Panc1 (cell line): Measurements from ENCODE around the gene NEAT1. TPM values are rescaled to one million over a fixed set of nuclear protein-coding genes. Genes with fewer than 3 reads are reported as not detected.

Experiments
- ATAC-seq: fragments of 200-7000 bp; cut with Tn5 transposase; 2 replicates; pipeline ENCODE4 v1.9.1; 2020; ENCODE audit warnings: mild to moderate bottlenecking, moderate library complexity
- BruUV-seq: library from RNA; stranded (reverse); fragments of 400-500 nt; replicated peaks from 2 replicates; lab custom pipeline; 2021; lab: Mats Ljungman, UMichigan
- CTCF ChIA-PET: fragments of 300-600 bp; sonication (Branson Sonifier 250); formaldehyde crosslinking; loops from one replicate; lab custom pipeline; 2022; ENCODE audit warnings: antibody characterized with exemption; lab: Charles Lee
- POLR2A ChIA-PET: fragments of 300-600 bp; sonication (Branson Sonifier 250); formaldehyde crosslinking; loops from one replicate; lab custom pipeline; 2022; ENCODE audit warnings: antibody characterized with exemption; lab: Charles Lee
- DNase-seq: peaks from one replicate; pipeline ENCODE4 v3.0.0-alpha.2; 2010; ENCODE audit warnings: low read depth, low spot score
- H3K27ac ChIP-seq: 2 replicates; pipeline ENCODE4 v1.5.1; 2011; ENCODE audit warnings: mild to moderate bottlenecking, low read length, inconsistent platforms
- H3K27me3 ChIP-seq: fragments of 200-500 bp; sonication (Bioruptor generic); 2 replicates; pipeline ENCODE4 v1.6.0; 2014; ENCODE audit warnings: low read length, inconsistent platforms; ENCODE audit not compliant: control insufficient read depth, insufficient read depth
- H3K36me3 ChIP-seq: fragments of 200-500 bp; sonication (Bioruptor generic); 2 replicates; pipeline ENCODE4 v1.5.1; 2014; ENCODE audit warnings: inconsistent platforms, mild to moderate bottlenecking, low read length, moderate library complexity; ENCODE audit not compliant: control insufficient read depth, insufficient read depth
- H3K4me1 ChIP-seq: 2 replicates; pipeline ENCODE4 v1.5.1; 2011; ENCODE audit warnings: inconsistent platforms, mild to moderate bottlenecking, low read length, moderate library complexity; ENCODE audit not compliant: control insufficient read depth, insufficient read depth
- H3K4me3 ChIP-seq, 2 experiments: 2 replicates each; pipeline ENCODE4 v1.5.1; 2011 to 2012; ENCODE audit warnings: low read depth in 2 of 2, low read length in 2 of 2, mild to moderate bottlenecking in 2 of 2, inconsistent platforms in 1 of 2, moderate library complexity in 1 of 2
- H3K9me3 ChIP-seq: fragments of 200-500 bp; sonication (Bioruptor generic); 2 replicates; pipeline ENCODE4 v1.5.1; 2014; ENCODE audit warnings: low read depth, mild to moderate bottlenecking, inconsistent platforms, low read length, moderate library complexity; ENCODE audit not compliant: control insufficient read depth, insufficient read depth
- CTCF ChIP-seq: fragments of 450-650 bp; IDR thresholded peaks from 2 replicates; pipeline ENCODE4 v1.5.1; 2017; ENCODE audit warnings: mild to moderate bottlenecking
- POLR2AphosphoS5 ChIP-seq: IDR thresholded peaks from 2 replicates; pipeline ENCODE4 v1.6.1; 2012; ENCODE audit warnings: mild to moderate bottlenecking, low read depth, low read length, moderate library complexity
- REST ChIP-seq, 2 experiments: IDR thresholded peaks; 2 replicates each; pipeline ENCODE4 v1.6.1; 2011 to 2012; ENCODE audit warnings: low read depth in 2 of 2, control low read depth in 1 of 2, low read length in 1 of 2, mild to moderate bottlenecking in 1 of 2, moderate library complexity in 1 of 2; ENCODE audit not compliant: insufficient read depth in 1 of 2
- TCF7L2 ChIP-seq: IDR thresholded peaks from 2 replicates; pipeline ENCODE4 v1.6.1; 2011; ENCODE audit warnings: mild to moderate bottlenecking, low read depth, low read length, inconsistent platforms
- in situ Hi-C: cut with HindIII; loops from 2 replicates; pipeline ENCODE4 v1.10.0; 2016; ENCODE audit warnings: low sequenced_read_pairs, low pct_unique_long_range_greater_than_20kb
- intact Hi-C: fragments of 100-400 bp; cut with micrococcal nuclease; formaldehyde crosslinking; loops from one replicate; pipeline ENCODE4 v1.10.0; 2022; ENCODE audit not compliant: unreplicated experiment
- total RNA-seq: library from RNA; stranded (reverse); gene quantifications from one replicate; pipeline ENCODE4 v1.2.1, GENCODE V29; 2021; ENCODE audit not compliant: unreplicated experiment

The NEAT1 gene
- total RNA-seq, 1 experiment from 2014 or later: 731 TPM

- no peaks in the 10 kb centered on the region for H3K9me3 ChIP-seq
- H3K4me3 ChIP-seq: no peak overlapping the region
- BruUV-seq: no TSS peak
- ATAC-seq (no peak), DNase-seq (no peak)
- intact Hi-C loops (no loop called here), in situ Hi-C loops (no loop called here)
- peaks cover 27% of the 10 kb centered on the region for H3K4me1 ChIP-seq
- ChIA-PET POLR2A (interaction anchor here (0.6 kb wide), 1 partner anchor 126 kb away, joined by 3 read pairs; no protein-coding TSS in a partner anchor), CTCF (interaction anchor here (0.5 kb wide), 1 partner anchor 78 kb away, joined by 9 read pairs; no protein-coding TSS in a partner anchor)
- no peak for TF ChIP-seq CTCF
- TF ChIP-seq TCF7L2: no peak
- TF ChIP-seq REST (IDR thresholded peaks at IDR 0.05; ENCODE audit: insufficient read depth in 1 of 2, low read depth in 2 of 2, low read length in 1 of 2): no peak
- no peak for TF ChIP-seq POLR2AphosphoS5
- no peaks in the 10 kb centered on the region for H3K27me3 ChIP-seq
- no peak overlapping the region; the same call in 1 of the 2 replicates for H3K27ac ChIP-seq
- no peaks in the 10 kb centered on the region for H3K36me3 ChIP-seq
Observed at GRCh38 chr11:65379698-65380459, 42.7 kb upstream of the NEAT1 start.

- POLR2A ChIA-PET: interaction anchor here (0.7 kb wide), 1 partner anchor 128 kb away, joined by 3 read pairs; no protein-coding TSS in a partner anchor
- BruUV-seq: no TSS peak
- no peak for TF ChIP-seq POLR2AphosphoS5
- no peak for TF ChIP-seq REST (IDR thresholded peaks at IDR 0.05; ENCODE audit: insufficient read depth in 1 of 2, low read depth in 2 of 2, low read length in 1 of 2)
- in situ Hi-C loops: no loop called here
- Histone ChIP-seq H3K4me3 (no peak overlapping the region), H3K27me3 (no peaks in the 10 kb centered on the region), H3K4me1 (peaks cover 33% of the 10 kb centered on the region), H3K9me3 (no peaks in the 10 kb centered on the region), H3K36me3 (no peaks in the 10 kb centered on the region), H3K27ac (no peak overlapping the region)
- intact Hi-C loops: no loop called here
- CTCF ChIA-PET: no interaction called here
- DNase-seq (no peak), ATAC-seq (no peak)
Observed at GRCh38 chr11:65380460-65381119, 42.0 kb upstream of the NEAT1 start.
